ENCODE measurements around the gene ARHGAP15. TPM values are rescaled to one million over a fixed set of nuclear protein-coding genes. Genes with fewer than 3 reads are reported as not detected.

Gene ARHGAP15
- total and polyA plus RNA-seq, 12 donors: 1.3 to 7.7 (median 2.8) TPM

DNA sequence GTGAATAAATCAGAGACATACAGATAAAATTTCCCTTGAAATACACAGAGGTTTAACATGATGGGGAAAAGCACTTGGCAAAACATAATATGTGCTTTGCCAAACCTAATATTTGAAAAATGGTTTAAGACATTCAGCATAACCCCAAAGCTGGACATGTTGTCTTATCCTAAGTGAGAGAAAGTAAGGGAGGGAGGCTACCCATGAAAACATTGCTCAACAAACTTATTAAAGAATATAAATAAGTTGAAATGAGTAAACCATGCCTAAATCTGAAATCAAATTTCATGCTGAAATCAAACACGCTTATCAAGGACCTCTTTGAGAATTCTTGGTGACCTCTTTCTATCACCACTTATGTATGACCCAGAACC, 81.2 kb downstream of the ARHGAP15 start:
- H3K27me3 ChIP-seq: no peaks in the 10 kb centered on the region
- H3K4me3 ChIP-seq: no peak overlapping the region
- TF ChIP-seq, protein P1, sequence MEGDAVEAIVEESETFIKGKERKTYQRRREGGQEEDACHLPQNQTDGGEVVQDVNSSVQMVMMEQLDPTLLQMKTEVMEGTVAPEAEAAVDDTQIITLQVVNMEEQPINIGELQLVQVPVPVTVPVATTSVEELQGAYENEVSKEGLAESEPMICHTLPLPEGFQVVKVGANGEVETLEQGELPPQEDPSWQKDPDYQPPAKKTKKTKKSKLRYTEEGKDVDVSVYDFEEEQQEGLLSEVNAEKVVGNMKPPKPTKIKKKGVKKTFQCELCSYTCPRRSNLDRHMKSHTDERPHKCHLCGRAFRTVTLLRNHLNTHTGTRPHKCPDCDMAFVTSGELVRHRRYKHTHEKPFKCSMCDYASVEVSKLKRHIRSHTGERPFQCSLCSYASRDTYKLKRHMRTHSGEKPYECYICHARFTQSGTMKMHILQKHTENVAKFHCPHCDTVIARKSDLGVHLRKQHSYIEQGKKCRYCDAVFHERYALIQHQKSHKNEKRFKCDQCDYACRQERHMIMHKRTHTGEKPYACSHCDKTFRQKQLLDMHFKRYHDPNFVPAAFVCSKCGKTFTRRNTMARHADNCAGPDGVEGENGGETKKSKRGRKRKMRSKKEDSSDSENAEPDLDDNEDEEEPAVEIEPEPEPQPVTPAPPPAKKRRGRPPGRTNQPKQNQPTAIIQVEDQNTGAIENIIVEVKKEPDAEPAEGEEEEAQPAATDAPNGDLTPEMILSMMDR (IDR thresholded peaks at IDR 0.05): no peak
- no peaks in the 10 kb centered on the region for H3K9me3 ChIP-seq
- 93 to 100% methylated on average over 1 of the region's 1 CpG for WGBS, 2 donors
- DNase-seq (no peak), ATAC-seq (no peak)
- intact Hi-C loops (cut with DNase I): no loop called here
- H3K4me1 ChIP-seq: no peaks in the 10 kb centered on the region
- no peak overlapping the region for H3K27ac ChIP-seq
- no peaks in the 10 kb centered on the region for H3K36me3 ChIP-seq

GRCh38 chr2:143217512-143218115, 88.4 kb downstream of the ARHGAP15 start:
- no peak overlapping the region for H3K4me3 ChIP-seq
- no peaks in the 10 kb centered on the region for H3K27me3 ChIP-seq
- intact Hi-C loops (cut with DNase I): no loop called here
- peaks cover 0 to 6% (median 0%) of the 10 kb centered on the region in 9 donors for H3K4me1 ChIP-seq
- ATAC-seq: no peak
- DNase-seq: no peak
- WGBS, 2 donors: 30 to 53% methylated on average over 1 of the region's 1 CpG
- H3K9me3 ChIP-seq: peaks cover 0 to 3% (median 0%) of the 10 kb centered on the region in 11 donors
- H3K36me3 ChIP-seq: no peaks in the 10 kb centered on the region
- TF ChIP-seq, protein P1 (IDR thresholded peaks at IDR 0.05): no peak
- H3K27ac ChIP-seq: no peak overlapping the region

- DNase-seq (no peak), ATAC-seq (no peak)
- no peak overlapping the region for H3K4me3 ChIP-seq
- H3K4me1 ChIP-seq: peaks cover 0 to 6% (median 0%) of the 10 kb centered on the region in 9 donors
- 87 to 90% methylated on average over 6 of the region's 6 CpGs for WGBS, 2 donors
- H3K27ac ChIP-seq: no peak overlapping the region
- intact Hi-C loops (cut with DNase I): no loop called here
- H3K9me3 ChIP-seq: peaks cover 0 to 3% (median 0%) of the 10 kb centered on the region in 11 donors
- no peaks in the 10 kb centered on the region for H3K36me3 ChIP-seq
- TF ChIP-seq, protein P1 (IDR thresholded peaks at IDR 0.05): no peak
- H3K27me3 ChIP-seq: no peaks in the 10 kb centered on the region
These were observed 89.4 kb downstream of the ARHGAP15 start for GRCh38 chr2:143218621-143219020.

- 92 to 94% methylated on average over 3 of the region's 3 CpGs for WGBS, 2 donors
- ATAC-seq: no peak
These were observed 90.0 kb downstream of the ARHGAP15 start for GRCh38 chr2:143219266-143219665.

More at GRCh38 chr2:143219266-143219665, 90.0 kb downstream of the ARHGAP15 start:
- DNase-seq: no peak
- Histone ChIP-seq H3K27me3 (no peaks in the 10 kb centered on the region), H3K36me3 (no peaks in the 10 kb centered on the region), H3K9me3 (peaks cover 0 to 3% (median 0%) of the 10 kb centered on the region in 11 donors), H3K4me3 (no peak overlapping the region), H3K27ac (no peak overlapping the region), H3K4me1 (peaks cover 0 to 6% (median 0%) of the 10 kb centered on the region in 9 donors)
- TF ChIP-seq, protein P1 (IDR thresholded peaks at IDR 0.05): no peak
- intact Hi-C loops (cut with DNase I): no loop called here

Measured in heart right ventricle (tissue), 16 donors.